Islet of Langerhans (tissue), 1 donor: Measurements from ENCODE around the gene WWOX.

Experiments
- FAIRE-seq: peaks from one replicate; lab custom pipeline; 2011; peaks lifted over from hg19 to GRCh38; lab: Jason Lieb, UNC

The WWOX gene

GRCh38 chr16:79076047-79076767 is 976.8 kb downstream of the WWOX start:
- no peak for FAIRE-seq

- no peak for FAIRE-seq
These were observed 977.9 kb downstream of the WWOX start for GRCh38 chr16:79077346-79077745.

- no peak for FAIRE-seq
These were observed 980.4 kb downstream of the WWOX start for GRCh38 chr16:79079656-79080420.

GRCh38 chr16:79081297-79082066 is 982.0 kb downstream of the WWOX start:
- FAIRE-seq = no peak

GRCh38 chr16:79082970-79083369 is 983.5 kb downstream of the WWOX start:
- no peak for FAIRE-seq

- no peak for FAIRE-seq
These were observed 984.2 kb downstream of the WWOX start for GRCh38 chr16:79083508-79084299.

- FAIRE-seq = no peak
These were observed 989.5 kb downstream of the WWOX start for GRCh38 chr16:79088971-79089370.

- no peak for FAIRE-seq
These were observed 990.4 kb downstream of the WWOX start for GRCh38 chr16:79089735-79090284.

- FAIRE-seq = no peak
These were observed 991.5 kb downstream of the WWOX start for GRCh38 chr16:79090966-79091365.

GRCh38 chr16:79092846-79093245 is 993.4 kb downstream of the WWOX start:
- no peak for FAIRE-seq

GRCh38 chr16:79093554-79093967 is 994.1 kb downstream of the WWOX start:
- no peak for FAIRE-seq

- no peak for FAIRE-seq
These were observed 996.8 kb downstream of the WWOX start for GRCh38 chr16:79096246-79096645.

GRCh38 chr16:79097166-79097565 is 997.7 kb downstream of the WWOX start:
- FAIRE-seq = no peak

GRCh38 chr16:79097771-79098170 is 998.3 kb downstream of the WWOX start:
- no peak for FAIRE-seq

- FAIRE-seq = no peak
These were observed 999.5 kb downstream of the WWOX start for GRCh38 chr16:79098907-79099306.

- no peak for FAIRE-seq
These were observed 1000.3 kb downstream of the WWOX start for GRCh38 chr16:79099716-79100115.

GRCh38 chr16:79100447-79100846 is 1001.0 kb downstream of the WWOX start:
- FAIRE-seq = no peak

GRCh38 chr16:79101491-79101890 is 1002.0 kb downstream of the WWOX start:
- no peak for FAIRE-seq

GRCh38 chr16:79104567-79104966 is 1005.1 kb downstream of the WWOX start:
- FAIRE-seq = no peak

- FAIRE-seq = no peak
These were observed 1007.8 kb downstream of the WWOX start for GRCh38 chr16:79107301-79107700.

GRCh38 chr16:79109771-79110170 is 1010.3 kb downstream of the WWOX start:
- no peak for FAIRE-seq

GRCh38 chr16:79110242-79110641 is 1010.8 kb downstream of the WWOX start:
- FAIRE-seq = no peak
